ENCODE data around the gene NR6A1.

Gene NR6A1

DNA sequence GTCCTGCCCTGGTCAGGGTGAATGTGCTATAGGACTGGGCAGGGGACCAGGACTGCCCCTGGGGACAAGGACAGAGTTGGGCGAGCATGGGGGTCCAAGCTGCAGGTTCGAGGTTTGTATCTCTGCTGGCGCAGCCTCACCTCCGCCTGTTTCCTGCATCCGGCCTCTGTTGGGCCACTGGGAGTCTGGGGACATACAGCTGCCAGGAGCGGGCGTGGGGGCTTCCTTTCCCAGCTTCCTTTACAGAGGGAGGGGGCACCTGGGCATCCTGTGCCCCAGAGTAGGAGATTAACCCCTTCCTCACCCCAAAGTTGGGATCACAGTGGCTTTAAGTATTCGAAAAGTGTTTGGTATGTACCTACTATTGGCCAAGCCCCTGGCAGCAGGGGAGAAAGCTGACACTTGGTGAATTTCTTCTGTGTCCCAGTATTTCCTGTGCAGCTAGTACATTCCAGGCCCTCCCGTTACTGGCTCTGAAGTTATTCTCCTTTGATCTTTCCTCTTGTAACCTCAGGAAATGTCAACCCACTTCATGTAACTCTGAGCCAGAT, 24.8 kb upstream of the NR6A1 start:
- DNase-seq (ENCODE audit: low read depth), result no peak
- no peak overlapping the region for H3K4me3 ChIP-seq (ENCODE audit: control insufficient read depth, low read depth, low read length)

DNA sequence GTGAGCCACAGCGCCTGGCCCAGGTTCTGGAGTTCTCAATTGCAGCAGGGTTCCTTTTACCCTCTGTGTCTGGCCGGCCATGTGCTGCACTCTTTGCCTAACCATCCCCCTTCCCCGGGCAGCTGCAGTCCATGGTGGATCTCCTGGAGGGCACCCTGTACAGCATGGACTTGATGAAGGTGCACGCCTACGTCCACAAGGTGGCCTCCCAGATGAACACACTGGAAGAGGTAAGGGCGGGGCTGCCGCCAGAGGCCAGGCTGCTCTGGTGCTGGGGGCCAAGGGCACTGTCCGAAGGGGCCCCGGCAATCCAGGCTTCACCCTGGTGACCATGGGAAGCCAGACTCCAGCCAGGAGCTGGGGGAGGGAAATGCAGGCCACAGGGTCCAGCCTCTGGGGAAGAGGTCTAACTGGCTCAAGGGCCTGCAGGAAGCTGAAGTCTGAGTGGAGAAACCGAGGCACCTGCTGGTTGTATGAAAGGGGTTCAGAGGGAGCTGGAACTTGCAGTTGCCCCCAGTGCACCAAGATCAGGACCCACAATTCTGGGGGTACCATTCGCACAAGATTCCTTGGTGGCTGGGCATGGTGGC, 23.9 kb upstream of the NR6A1 start:
- TF ChIP-seq CTCF (IDR thresholded peaks at IDR 0.05; ENCODE audit: control insufficient read depth, insufficient read depth, low read depth, low read length, missing control alignments), result no peak
- no peak overlapping the region for H3K4me3 ChIP-seq (ENCODE audit: control insufficient read depth, low read depth, low read length)
- DNase-seq (ENCODE audit: low read depth), result no peak

More for the DNA sequence above, 24.8 kb upstream of the NR6A1 start:
- no peak for TF ChIP-seq CTCF (IDR thresholded peaks at IDR 0.05; ENCODE audit: control insufficient read depth, insufficient read depth, low read depth, low read length, missing control alignments)

DNA sequence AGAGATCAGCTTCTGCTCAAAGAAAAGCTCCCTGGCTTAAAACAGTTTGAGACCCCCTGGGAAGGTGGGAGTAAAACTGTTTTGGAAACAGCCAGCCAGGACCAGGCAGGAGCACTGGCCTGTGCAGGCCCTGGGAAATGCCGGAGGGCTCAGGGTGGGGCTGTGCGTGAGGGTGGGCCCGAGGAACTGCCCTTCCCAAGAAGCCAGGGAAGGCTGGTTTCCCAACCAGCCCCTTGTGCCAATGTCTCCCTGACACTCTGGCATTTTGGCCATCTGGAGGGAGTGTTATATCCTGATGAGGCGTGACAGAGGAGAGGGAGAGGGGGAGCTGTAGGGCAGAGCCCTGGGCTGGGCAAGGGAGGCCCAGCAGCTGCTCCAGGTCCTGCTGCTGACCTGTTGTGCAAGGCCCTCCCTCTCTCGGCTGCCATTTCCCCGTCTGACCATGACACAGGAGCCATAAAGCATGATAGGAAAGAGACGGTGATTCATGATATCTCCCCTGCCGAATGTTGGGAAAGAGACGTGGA, 22.0 kb upstream of the NR6A1 start:
- DNase-seq (ENCODE audit: low read depth), result peak; percentile 57
- no peak overlapping the region for H3K4me3 ChIP-seq (ENCODE audit: control insufficient read depth, low read depth, low read length)
- TF ChIP-seq CTCF (IDR thresholded peaks at IDR 0.05; ENCODE audit: control insufficient read depth, insufficient read depth, low read depth, low read length, missing control alignments), result no peak

GRCh38 chr9:124792257-124793014, 21.3 kb upstream of the NR6A1 start:
- no peak for TF ChIP-seq CTCF (IDR thresholded peaks at IDR 0.05; ENCODE audit: control insufficient read depth, insufficient read depth, low read depth, low read length, missing control alignments)
- no peak overlapping the region for H3K4me3 ChIP-seq (ENCODE audit: control insufficient read depth, low read depth, low read length)
- DNase-seq (ENCODE audit: low read depth), result no peak

- no peak for DNase-seq (ENCODE audit: low read depth)
- no peak overlapping the region for H3K4me3 ChIP-seq (ENCODE audit: control insufficient read depth, low read depth, low read length)
- no peak for TF ChIP-seq CTCF (IDR thresholded peaks at IDR 0.05; ENCODE audit: control insufficient read depth, insufficient read depth, low read depth, low read length, missing control alignments)
Measured at GRCh38 chr9:124790801-124791505, 19.8 kb upstream of the NR6A1 start.

DNA sequence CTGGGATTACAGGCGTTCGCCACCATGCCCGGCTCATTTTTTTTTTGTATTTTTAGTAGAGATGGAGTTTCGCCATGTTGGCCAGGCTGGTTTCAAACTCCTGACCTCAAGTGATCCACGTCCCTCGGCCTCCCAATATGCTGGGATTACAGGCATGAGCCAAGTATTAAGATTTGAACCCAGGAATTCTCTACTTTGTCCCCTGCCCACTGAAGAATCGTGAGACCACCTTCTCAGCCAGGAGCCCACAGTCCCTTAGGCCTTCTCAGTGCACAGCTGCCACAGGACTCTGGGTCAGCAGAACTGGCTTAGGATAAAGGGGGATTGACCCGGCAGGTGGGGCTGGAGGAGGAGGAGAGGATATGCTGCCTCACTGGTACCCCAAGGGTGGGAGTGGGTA, 19.2 kb upstream of the NR6A1 start:
- no peak for TF ChIP-seq CTCF (IDR thresholded peaks at IDR 0.05; ENCODE audit: control insufficient read depth, insufficient read depth, low read depth, low read length, missing control alignments)
- no peak for DNase-seq (ENCODE audit: low read depth)
- H3K4me3 ChIP-seq (ENCODE audit: control insufficient read depth, low read depth, low read length), result no peak overlapping the region
